OCI-LY3 (cell line): ENCODE measurements around the gene CYFIP2.

Experiments
- H2AFZ ChIP-seq: fragments of 200-600, 300-600 bp; shearing (Covaris generic); 2 replicates; pipeline ENCODE4 v1.6.0; 2014; ENCODE audit warnings: antibody characterized with exemption, low read depth, low read length
- H3K27ac ChIP-seq: fragments of 200-600, 300-600 bp; sonication (generic); 2 replicates; pipeline ENCODE4 v1.5.1; 2014; ENCODE audit warnings: mild to moderate bottlenecking, low read length, moderate library complexity, mixed read lengths
- H3K27me3 ChIP-seq: fragments of 200-600, 300-600 bp; sonication (generic); 2 replicates; pipeline ENCODE4 v1.6.1; 2014; ENCODE audit warnings: low read depth, low read length, mixed read lengths
- H3K36me3 ChIP-seq: fragments of 200-600, 300-600 bp; sonication (generic); replicated peaks from 2 replicates; pipeline ENCODE3; 2014; ENCODE audit warnings: low read depth, low read length, mixed read lengths
- H3K4me1 ChIP-seq: fragments of 300-600, 200-600 bp; sonication (generic); 2 replicates; pipeline ENCODE4 v1.6.1; 2014; ENCODE audit warnings: low read length, mixed read lengths
- H3K4me2 ChIP-seq: fragments of 200-600, 300-600 bp; sonication (generic); 2 replicates; pipeline ENCODE4 v1.6.1; 2014; ENCODE audit warnings: low read length, mixed read lengths
- H3K4me3 ChIP-seq: fragments of 300-600, 200-600 bp; sonication (generic); 2 replicates; pipeline ENCODE4 v1.5.1; 2014; ENCODE audit warnings: antibody characterized with exemption, mild to moderate bottlenecking, low read length, moderate library complexity
- H3K79me2 ChIP-seq: fragments of 300-600, 200-600 bp; shearing (Covaris generic); 2 replicates; pipeline ENCODE4 v1.6.1; 2014; ENCODE audit warnings: mild to moderate bottlenecking, low read length, mixed read lengths
- H3K9ac ChIP-seq: fragments of 300-600, 200-600 bp; shearing (Covaris generic); 2 replicates; pipeline ENCODE4 v1.6.0; 2014; ENCODE audit warnings: mild to moderate bottlenecking, low read length, moderate library complexity
- H3K9me3 ChIP-seq: fragments of 200-600, 300-600 bp; shearing (Covaris generic); 2 replicates; pipeline ENCODE4 v1.6.1; 2014; ENCODE audit warnings: low read length, mixed read lengths; ENCODE audit not compliant: insufficient read depth
- H4K20me1 ChIP-seq: fragments of 200-600, 300-600 bp; sonication (generic); 2 replicates; pipeline ENCODE4 v1.6.1; 2016; ENCODE audit warnings: low read length, mixed read lengths; ENCODE audit not compliant: insufficient read depth
- CTCF ChIP-seq: fragments of 200-600, 300-600 bp; sonication (generic); IDR thresholded peaks from 2 replicates; pipeline ENCODE4 v1.5.1; 2014; ENCODE audit warnings: antibody characterized with exemption, low read length, low read depth
- EZH2phosphoT487 ChIP-seq: fragments of 200-600 bp; shearing (Covaris generic); IDR thresholded peaks from 2 replicates; pipeline ENCODE4 v1.6.1; 2018; ENCODE audit warnings: antibody characterized with exemption, mixed run types, low read depth

Gene CYFIP2

DNA sequence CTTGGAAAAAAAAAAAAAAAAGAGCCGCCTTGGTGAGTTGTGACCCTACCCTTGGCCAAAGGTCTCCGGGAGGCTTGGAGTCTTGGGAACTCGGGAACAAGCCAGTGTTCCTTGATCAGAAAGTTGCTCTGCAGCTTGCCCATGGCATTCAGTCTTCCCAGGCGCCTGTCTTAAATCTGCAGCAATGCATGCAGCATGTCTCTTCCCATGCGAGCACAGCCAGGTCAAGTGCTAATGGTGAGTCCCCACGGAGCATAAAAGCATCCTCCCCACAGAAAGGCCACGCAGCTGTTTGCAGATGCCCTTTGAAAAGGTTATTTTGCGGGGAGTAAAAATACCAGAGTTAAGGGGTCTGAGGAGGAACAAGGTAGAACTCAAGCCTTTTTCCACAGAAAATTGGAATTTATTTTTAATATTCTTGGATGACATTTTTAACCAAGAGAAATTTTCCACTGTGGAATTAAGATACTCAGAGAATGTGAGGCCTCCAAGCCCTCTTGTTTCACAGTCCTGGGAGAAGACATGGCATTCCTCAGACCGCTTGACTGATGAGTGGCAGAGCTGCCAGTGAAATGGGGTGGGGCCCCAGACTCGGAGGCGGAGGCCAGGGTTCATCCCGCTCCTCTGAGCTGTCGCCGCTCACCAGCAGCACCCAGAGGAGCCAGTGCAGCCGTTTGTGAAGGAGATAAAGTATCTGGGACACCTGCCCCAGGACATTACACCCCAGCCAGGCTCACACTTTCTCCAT, 81.6 kb downstream of the CYFIP2 start:
- no peak overlapping the region for H3K4me3 ChIP-seq
- no peaks in the 10 kb centered on the region for H3K79me2 ChIP-seq
- no peak overlapping the region for H2AFZ ChIP-seq
- H3K4me1 ChIP-seq = peaks cover 12% of the 10 kb centered on the region
- no peak overlapping the region for H3K4me2 ChIP-seq
- peaks cover 2% of the 10 kb centered on the region for H3K36me3 ChIP-seq
- no peak overlapping the region for H3K27ac ChIP-seq
- H3K9ac ChIP-seq = no peak overlapping the region
- no peak for TF ChIP-seq EZH2phosphoT487
- TF ChIP-seq CTCF = no peak
- H4K20me1 ChIP-seq = no peaks in the 10 kb centered on the region
- H3K9me3 ChIP-seq = no peaks in the 10 kb centered on the region
- no peaks in the 10 kb centered on the region for H3K27me3 ChIP-seq

DNA sequence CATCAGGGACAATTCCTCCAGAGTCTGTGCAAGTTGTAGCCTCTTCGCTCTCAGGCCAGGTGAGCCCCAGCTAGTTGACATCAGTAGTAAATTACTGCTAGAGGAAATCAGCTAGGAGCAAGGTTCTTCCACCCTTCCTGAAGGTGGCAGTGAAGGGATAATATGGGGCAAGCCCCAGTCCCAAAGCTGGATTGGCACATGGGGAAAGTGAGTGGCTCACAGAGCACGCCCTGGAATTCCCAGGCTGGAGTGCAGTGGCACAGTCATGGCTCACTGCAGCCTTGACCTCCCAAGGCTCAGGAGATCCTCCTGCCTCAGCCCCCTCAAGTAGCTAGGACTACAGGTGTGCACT, 82.1 kb downstream of the CYFIP2 start:
- Histone ChIP-seq H3K4me2 (no peak overlapping the region), H3K4me1 (peaks cover 12% of the 10 kb centered on the region), H3K9me3 (no peaks in the 10 kb centered on the region), H3K36me3 (peaks cover 2% of the 10 kb centered on the region), H3K4me3 (no peak overlapping the region), H3K79me2 (no peaks in the 10 kb centered on the region), H3K27ac (no peak overlapping the region), H3K27me3 (no peaks in the 10 kb centered on the region), H3K9ac (no peak overlapping the region), H4K20me1 (no peaks in the 10 kb centered on the region), H2AFZ (no peak overlapping the region)
- no peak for TF ChIP-seq CTCF
- TF ChIP-seq EZH2phosphoT487 = no peak

- Histone ChIP-seq H4K20me1 (no peaks in the 10 kb centered on the region), H2AFZ (no peak overlapping the region), H3K4me1 (peaks cover 12% of the 10 kb centered on the region), H3K9ac (no peak overlapping the region), H3K9me3 (no peaks in the 10 kb centered on the region), H3K27ac (peak overlapping the region; percentile 11; the same call in 1 of the 2 replicates), H3K4me2 (peak overlapping the region; percentile 3), H3K36me3 (peaks cover 2% of the 10 kb centered on the region), H3K79me2 (no peaks in the 10 kb centered on the region), H3K4me3 (no peak overlapping the region), H3K27me3 (no peaks in the 10 kb centered on the region)
- TF ChIP-seq EZH2phosphoT487 (no peak), CTCF (no peak)
These were observed 85.2 kb downstream of the CYFIP2 start for GRCh38 chr5:157350939-157351801.

GRCh38 chr5:157351802-157352092, 85.8 kb downstream of the CYFIP2 start:
- Histone ChIP-seq H3K4me1 (peaks cover 12% of the 10 kb centered on the region), H4K20me1 (no peaks in the 10 kb centered on the region), H3K79me2 (no peaks in the 10 kb centered on the region), H3K27ac (peak overlapping the region; percentile 11; the same call in 1 of the 2 replicates), H3K9me3 (no peaks in the 10 kb centered on the region), H3K4me3 (no peak overlapping the region), H3K27me3 (no peaks in the 10 kb centered on the region), H3K36me3 (peaks cover 2% of the 10 kb centered on the region), H3K9ac (no peak overlapping the region), H3K4me2 (peak overlapping the region; percentile 3; the same call in 1 of the 2 replicates), H2AFZ (no peak overlapping the region)
- TF ChIP-seq EZH2phosphoT487 (no peak), CTCF (no peak)
